ENCODE data around the gene MYO3A.

- TF ChIP-seq CTCF (IDR thresholded peaks at IDR 0.05), result no peak
- TF ChIP-seq REST (IDR thresholded peaks at IDR 0.05; ENCODE audit: insufficient read depth in 1 of 2, low read depth in 2 of 2, low read length in 1 of 2), result no peak
- TF ChIP-seq SIN3A (IDR thresholded peaks at IDR 0.05; ENCODE audit: borderline replicate concordance, insufficient read depth, low read depth, low read length), result no peak
- no peak for TF ChIP-seq POLR2AphosphoS5 (IDR thresholded peaks at IDR 0.05; ENCODE audit: low read depth, low read length)
Observed at GRCh38 chr10:25978771-25979170, 44.7 kb downstream of the MYO3A start.
